NT2/D1 (cell line): ENCODE data around the gene TMEM184A.

Source experiments
- DNase-seq: peaks from one replicate; pipeline ENCODE4 v3.0.0-alpha.2; 2011; ENCODE audit warnings: low read depth, low spot score
- H3K27me3 ChIP-seq: 2 replicates; pipeline ENCODE4 v1.6.0; 2011; ENCODE audit warnings: mild to moderate bottlenecking; ENCODE audit not compliant: insufficient read length, insufficient read depth
- H3K36me3 ChIP-seq: 2 replicates; pipeline ENCODE4 v1.6.1; 2011; ENCODE audit warnings: mild to moderate bottlenecking, low read length, mixed read lengths; ENCODE audit not compliant: insufficient read depth, insufficient read length
- H3K4me1 ChIP-seq: 2 replicates; pipeline ENCODE4 v1.5.1; 2011; ENCODE audit not compliant: insufficient read depth, insufficient read length
- H3K4me3 ChIP-seq: 2 replicates; pipeline ENCODE4 v1.5.1; 2011; ENCODE audit warnings: low read depth; ENCODE audit not compliant: insufficient read length
- H3K9ac ChIP-seq: 2 replicates; pipeline ENCODE4 v1.6.0; 2011; ENCODE audit warnings: low read depth; ENCODE audit not compliant: insufficient read length
- H3K9me3 ChIP-seq: 2 replicates; pipeline ENCODE4 v1.5.1; 2011; ENCODE audit warnings: mild to moderate bottlenecking, low read length; ENCODE audit not compliant: insufficient read depth
- SUZ12 ChIP-seq: IDR thresholded peaks from 2 replicates; pipeline ENCODE4 v1.6.1; 2011; ENCODE audit not compliant: insufficient read length, insufficient read depth; ENCODE audit errors: extremely low read depth
- YY1 ChIP-seq: IDR thresholded peaks from 2 replicates; pipeline ENCODE4 v1.6.1; 2011; ENCODE audit not compliant: insufficient read length, insufficient read depth
- ZNF274 ChIP-seq: IDR thresholded peaks from 2 replicates; pipeline ENCODE4 v1.6.1; 2011; ENCODE audit warnings: mild to moderate bottlenecking, low read depth, low read length

Gene TMEM184A

DNA sequence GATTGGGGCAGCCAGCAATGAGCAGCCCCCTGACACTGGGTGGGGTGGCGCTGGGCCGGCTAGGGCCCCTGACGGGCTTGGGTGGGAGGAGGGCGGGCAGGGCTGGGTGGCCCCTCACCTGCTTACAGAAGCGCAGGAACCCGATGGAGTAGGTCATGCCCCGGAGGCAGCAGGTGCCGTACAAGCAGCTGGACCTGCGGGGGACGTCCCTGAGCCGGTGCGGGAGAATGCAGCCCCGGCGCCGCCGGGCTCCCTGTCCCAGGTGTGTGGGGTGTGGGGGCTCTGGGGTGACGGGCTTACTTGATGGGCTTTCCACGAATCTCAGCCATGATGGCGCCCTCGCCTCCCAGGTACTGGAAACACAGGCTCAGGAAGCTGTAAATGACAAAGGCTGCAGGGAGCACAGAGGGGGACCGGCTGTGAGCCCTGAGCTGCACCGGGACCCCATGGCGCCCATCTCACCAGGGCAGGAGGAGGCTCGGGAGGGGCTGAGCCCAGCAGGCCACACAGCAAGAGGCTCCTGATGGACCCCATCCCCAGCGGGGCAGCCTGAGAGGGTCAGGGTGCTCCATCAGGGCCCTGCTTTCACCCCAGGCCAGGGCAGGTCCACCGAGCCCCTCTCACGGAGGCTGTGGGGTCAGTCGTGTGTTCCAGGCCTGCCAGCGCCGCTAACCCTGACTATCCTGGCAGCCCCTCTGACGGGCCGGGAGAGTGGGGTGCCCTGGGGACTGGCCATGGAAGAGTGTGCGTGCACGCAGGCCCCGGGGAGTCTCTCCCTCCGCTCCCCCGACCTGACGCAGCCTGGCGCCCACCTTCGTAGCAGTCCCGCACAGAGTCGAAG, 5.8 kb downstream of the TMEM184A start:
- Histone ChIP-seq H3K36me3 (peaks cover 3% of the 10 kb centered on the region), H3K4me3 (no peak overlapping the region), H3K27me3 (no peaks in the 10 kb centered on the region), H3K4me1 (peaks cover 21% of the 10 kb centered on the region), H3K9ac (no peak overlapping the region), H3K9me3 (no peaks in the 10 kb centered on the region)
- TF ChIP-seq ZNF274 (no peak), SUZ12 (no peak), YY1 (no peak)
- no peak for DNase-seq

DNA sequence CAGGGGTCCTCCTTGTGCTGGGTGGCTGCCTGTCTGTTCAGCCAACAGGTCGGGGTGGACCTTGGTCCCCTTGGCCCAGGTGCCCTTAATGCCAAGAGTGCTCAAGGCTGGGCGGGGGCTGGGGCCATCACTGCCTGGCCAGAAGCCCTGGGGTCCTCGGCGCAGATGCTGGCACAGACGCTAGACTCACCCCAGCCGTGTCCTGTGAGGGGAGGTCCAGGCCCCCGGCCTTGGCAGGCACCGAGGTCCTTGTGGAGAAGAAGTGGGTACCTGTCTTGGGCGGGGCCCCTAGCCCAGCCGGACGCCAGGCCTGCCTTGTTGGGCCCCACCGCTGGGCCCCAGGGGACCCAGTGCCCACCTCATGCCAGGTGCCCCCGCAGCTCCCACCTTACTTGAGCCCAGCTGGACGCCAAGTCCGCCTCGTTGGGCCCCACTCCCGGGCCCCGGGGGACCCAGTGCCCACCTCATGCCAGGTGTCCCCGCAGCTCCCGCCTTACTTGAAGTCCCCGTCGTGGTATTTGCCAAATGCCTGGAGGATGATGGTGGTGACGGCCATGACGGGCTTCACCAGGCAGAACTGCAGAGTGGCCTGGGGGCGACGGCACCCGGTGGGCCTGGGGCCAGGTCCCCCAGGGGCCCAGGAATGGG, 6.5 kb downstream of the TMEM184A start:
- Histone ChIP-seq H3K9me3 (no peaks in the 10 kb centered on the region), H3K4me1 (peaks cover 19% of the 10 kb centered on the region), H3K4me3 (no peak overlapping the region), H3K27me3 (no peaks in the 10 kb centered on the region), H3K36me3 (peaks cover 5% of the 10 kb centered on the region), H3K9ac (no peak overlapping the region)
- DNase-seq = no peak
- TF ChIP-seq YY1 (no peak), SUZ12 (no peak), ZNF274 (no peak)

DNA sequence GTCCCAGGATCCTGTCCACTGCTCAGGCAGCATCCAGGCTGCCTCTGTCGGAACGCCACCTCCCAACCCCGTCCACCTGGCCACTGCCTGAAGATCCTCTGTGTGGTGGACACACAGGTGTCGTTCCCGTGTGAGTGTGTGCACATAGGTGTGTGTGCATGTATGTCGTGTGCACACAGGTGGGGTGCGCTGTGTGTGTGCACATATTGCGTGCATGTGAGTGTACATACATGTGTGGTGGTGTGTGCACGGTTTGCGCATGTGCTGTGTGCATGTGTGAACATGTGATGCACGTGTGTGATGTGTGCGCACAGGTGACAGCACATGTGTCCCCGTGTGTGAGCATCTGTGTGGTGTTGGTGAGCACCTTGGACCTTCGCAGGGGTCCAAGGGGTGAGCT, 7.1 kb downstream of the TMEM184A start:
- H3K9ac ChIP-seq = no peak overlapping the region
- no peaks in the 10 kb centered on the region for H3K27me3 ChIP-seq
- no peak for DNase-seq
- no peak overlapping the region for H3K4me3 ChIP-seq
- H3K9me3 ChIP-seq = no peaks in the 10 kb centered on the region
- peaks cover 6% of the 10 kb centered on the region for H3K36me3 ChIP-seq
- TF ChIP-seq ZNF274 = no peak
- no peak for TF ChIP-seq YY1
- TF ChIP-seq SUZ12 = no peak
- H3K4me1 ChIP-seq = peaks cover 18% of the 10 kb centered on the region

DNA sequence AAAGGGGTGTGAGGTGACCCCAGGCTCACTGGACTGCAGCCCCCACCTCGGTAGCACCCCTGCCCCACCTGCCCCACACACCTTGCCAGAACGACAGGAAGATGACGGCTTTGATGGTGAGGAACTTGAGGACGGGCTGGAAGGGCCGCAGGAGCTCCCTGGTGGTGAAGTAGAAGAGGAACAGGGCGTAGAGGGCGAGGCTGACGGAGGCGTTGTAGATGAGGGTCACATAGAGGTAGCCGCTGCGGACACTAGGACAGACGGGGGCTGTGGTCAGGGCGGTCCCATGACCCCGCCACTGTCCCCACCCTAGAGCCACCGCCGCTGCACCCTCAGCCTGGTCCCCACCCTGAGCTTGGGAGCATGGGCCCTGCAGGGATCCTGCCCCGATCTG, 7.6 kb downstream of the TMEM184A start:
- TF ChIP-seq SUZ12 = no peak
- no peak for TF ChIP-seq YY1
- TF ChIP-seq ZNF274 = no peak
- Histone ChIP-seq H3K36me3 (peaks cover 8% of the 10 kb centered on the region), H3K9ac (no peak overlapping the region), H3K4me1 (peaks cover 16% of the 10 kb centered on the region), H3K4me3 (no peak overlapping the region), H3K27me3 (no peaks in the 10 kb centered on the region), H3K9me3 (no peaks in the 10 kb centered on the region)
- DNase-seq = no peak

DNA sequence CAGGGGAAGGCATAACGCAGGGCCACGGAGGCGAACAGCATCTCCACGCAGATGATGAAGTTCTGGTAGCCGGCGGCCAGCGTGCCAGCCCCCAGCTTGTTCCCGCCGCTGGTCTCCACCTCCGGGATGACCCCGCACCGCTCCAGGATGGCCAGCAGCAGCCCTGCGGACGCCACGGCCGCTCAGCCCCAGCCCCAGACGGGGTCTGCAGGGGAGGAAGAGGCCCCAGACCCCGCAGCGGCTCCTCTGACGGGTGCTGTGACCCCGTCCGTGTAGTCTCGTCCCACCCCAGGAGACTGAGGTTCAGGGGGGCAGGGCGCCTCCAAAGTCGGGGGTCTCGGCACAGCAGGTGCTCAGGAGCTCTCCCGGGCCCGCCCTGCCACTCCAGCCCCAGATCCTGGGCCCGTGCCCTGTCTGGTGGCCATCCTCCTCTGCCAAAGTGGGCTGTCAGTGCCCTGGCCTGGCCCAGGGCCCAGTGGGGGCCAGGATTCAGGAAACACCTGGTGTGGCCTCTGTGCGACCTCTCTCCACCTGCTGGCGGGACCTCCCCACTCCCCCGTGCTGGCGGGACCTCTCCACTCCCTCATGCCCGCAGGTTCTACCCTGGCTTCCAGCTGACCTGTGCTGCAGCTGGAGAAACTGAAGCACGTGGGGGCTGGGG, 8.1 kb downstream of the TMEM184A start:
- Histone ChIP-seq H3K4me1 (peaks cover 16% of the 10 kb centered on the region), H3K9ac (no peak overlapping the region), H3K36me3 (peaks cover 13% of the 10 kb centered on the region), H3K9me3 (no peaks in the 10 kb centered on the region), H3K4me3 (no peak overlapping the region), H3K27me3 (no peaks in the 10 kb centered on the region)
- TF ChIP-seq SUZ12 = no peak
- TF ChIP-seq YY1 = no peak
- TF ChIP-seq ZNF274 = no peak
- DNase-seq = no peak

DNA sequence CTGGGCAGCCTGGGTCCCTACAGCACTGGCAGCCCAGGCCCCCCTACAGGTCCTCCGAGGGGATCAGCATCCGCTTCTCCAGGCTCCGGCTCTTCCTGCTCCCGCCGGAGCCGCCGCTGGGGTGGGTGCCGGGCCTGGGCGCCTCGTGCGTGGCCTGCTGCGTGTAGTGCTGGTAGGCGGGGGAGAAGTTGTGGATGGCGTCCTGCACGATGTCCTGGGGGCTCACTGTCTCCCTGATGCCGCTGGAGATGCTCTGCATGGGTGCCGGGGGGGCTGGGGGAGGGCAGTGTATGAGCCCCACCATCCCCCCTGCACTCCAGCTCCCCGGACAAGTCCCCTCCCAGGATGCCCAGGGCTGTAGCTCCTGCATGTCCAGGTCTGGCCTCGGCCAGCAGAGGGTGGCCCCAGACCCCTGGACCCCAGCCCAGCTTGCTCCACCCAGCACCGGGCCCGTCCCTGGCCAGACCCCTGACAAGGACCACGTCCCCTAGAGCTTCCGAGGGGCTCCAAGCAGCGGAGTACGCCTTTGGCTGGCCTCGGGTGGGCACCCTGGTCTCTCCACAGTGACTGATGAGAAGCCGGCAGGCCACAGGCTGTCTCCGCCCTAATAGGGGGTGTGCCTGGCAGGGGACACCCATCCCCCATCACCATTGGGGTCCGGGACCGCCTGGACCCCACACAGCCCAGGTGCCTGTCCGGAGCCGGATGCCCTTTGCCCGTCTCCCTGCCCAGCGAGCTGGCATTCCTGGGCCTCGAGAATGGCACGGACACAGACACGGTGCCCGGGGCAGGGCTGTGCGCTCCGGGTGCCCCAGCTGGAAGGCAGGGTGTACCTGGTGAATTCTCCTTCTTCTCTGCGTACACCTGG, 8.9 kb downstream of the TMEM184A start:
- no peaks in the 10 kb centered on the region for H3K9me3 ChIP-seq
- no peak overlapping the region for H3K9ac ChIP-seq
- H3K36me3 ChIP-seq = peaks cover 21% of the 10 kb centered on the region
- no peak for DNase-seq
- TF ChIP-seq YY1 = no peak
- no peaks in the 10 kb centered on the region for H3K27me3 ChIP-seq
- H3K4me3 ChIP-seq = no peak overlapping the region
- peaks cover 16% of the 10 kb centered on the region for H3K4me1 ChIP-seq
